GM12864 (cell line): ENCODE data around the gene MFSD6.

Experiments used
- DNase-seq: peaks from one replicate; pipeline ENCODE4 v3.0.0-alpha.2; 2011; ENCODE audit warnings: low read depth
- H3K4me3 ChIP-seq: 2 replicates; pipeline ENCODE4 v1.5.1; 2011; ENCODE audit warnings: mild to moderate bottlenecking, low read depth, low read length, control low read depth
- CTCF ChIP-seq: IDR thresholded peaks from 2 replicates; pipeline ENCODE4 v1.5.1; 2011; ENCODE audit warnings: low read depth, mild to moderate bottlenecking, moderate library complexity, low read length, control low read depth, inconsistent platforms; ENCODE audit errors: missing control alignments

Gene MFSD6

GRCh38 chr2:190404487-190404886 lies 3.7 kb upstream of the MFSD6 start:
- no peak overlapping the region for H3K4me3 ChIP-seq
- no peak for TF ChIP-seq CTCF
- DNase-seq, result no peak

- DNase-seq, result no peak
- TF ChIP-seq CTCF, result no peak
- no peak overlapping the region for H3K4me3 ChIP-seq
Measured at GRCh38 chr2:190405070-190405469, 3.1 kb upstream of the MFSD6 start.

GRCh38 chr2:190405995-190406394 lies 2.2 kb upstream of the MFSD6 start:
- DNase-seq, result no peak
- H3K4me3 ChIP-seq, result no peak overlapping the region
- no peak for TF ChIP-seq CTCF

GRCh38 chr2:190406805-190407204 lies 1.4 kb upstream of the MFSD6 start:
- no peak overlapping the region for H3K4me3 ChIP-seq
- no peak for DNase-seq
- no peak for TF ChIP-seq CTCF

GRCh38 chr2:190407246-190407661 lies 901 bp upstream of the MFSD6 start:
- H3K4me3 ChIP-seq, result peak overlapping the region; percentile 92
- no peak for DNase-seq
- no peak for TF ChIP-seq CTCF

- no peak for TF ChIP-seq CTCF
- H3K4me3 ChIP-seq, result peak overlapping the region; percentile 92
- peak; percentile 43 for DNase-seq
Measured at GRCh38 chr2:190408538-190409271, 550 bp downstream of the MFSD6 start.

GRCh38 chr2:190409616-190410015 lies 1.5 kb downstream of the MFSD6 start:
- peak overlapping the region; percentile 92 for H3K4me3 ChIP-seq
- TF ChIP-seq CTCF, result no peak

More at GRCh38 chr2:190409616-190410015, 1.5 kb downstream of the MFSD6 start:
- no peak for DNase-seq
